CD14-positive monocyte (primary cell): ENCODE data around the gene ARFGAP2. TPM values are rescaled to one million over a fixed set of nuclear protein-coding genes. Genes with fewer than 3 reads are reported as not detected.

Source experiments
- DNase-seq, 3 donors: peaks; one replicate each; pipeline ENCODE4 v3.0.0-alpha.2; 2011 to 2022
- H2AFZ ChIP-seq: 2 replicates; pipeline ENCODE4 v1.6.0; 2012; ENCODE audit warnings: mild to moderate bottlenecking, low read depth, low read length, inconsistent platforms; ENCODE audit not compliant: insufficient read depth, poor library complexity, severe bottlenecking
- H3K27ac ChIP-seq, 2 donors: 1 replicate in 1 of 2; 2 replicates in 1 of 2; pipeline ENCODE4 v1.5.1; 2012 to 2013; ENCODE audit warnings: low read length in 2 of 2, control low read depth in 1 of 2, inconsistent platforms in 1 of 2, low read depth in 1 of 2, mild to moderate bottlenecking in 1 of 2
- H3K27me3 ChIP-seq, 2 donors: one replicate each; pipeline versions ENCODE4 v1.6.0 to v1.6.1; 2011 to 2013; ENCODE audit warnings: low read length in 2 of 2; ENCODE audit not compliant: control insufficient read depth in 2 of 2, insufficient read depth in 2 of 2
- H3K36me3 ChIP-seq, 2 donors: replicated peaks in 1 of 2; 1 replicate in 1 of 2; 2 replicates in 1 of 2; pipeline versions ENCODE4 v1.5.1 to v1.6.1; 2012 to 2013; ENCODE audit warnings: low read length in 2 of 2, control low read depth in 1 of 2, inconsistent platforms in 1 of 2, mild to moderate bottlenecking in 1 of 2; ENCODE audit not compliant: insufficient read depth in 2 of 2, control insufficient read depth in 1 of 2
- H3K4me1 ChIP-seq, 2 donors: 1 replicate in 1 of 2; 2 replicates in 1 of 2; pipeline versions ENCODE4 v1.5.1 to v1.6.1; 2012 to 2013; ENCODE audit warnings: low read length in 2 of 2, control low read depth in 1 of 2, inconsistent platforms in 1 of 2, mild to moderate bottlenecking in 1 of 2, moderate library complexity in 1 of 2; ENCODE audit not compliant: insufficient read depth in 2 of 2, control insufficient read depth in 1 of 2
- H3K4me2 ChIP-seq: replicated peaks from 2 replicates; pipeline ENCODE3; 2012; ENCODE audit warnings: low read length, moderate library complexity, mild to moderate bottlenecking; ENCODE audit not compliant: poor library complexity, severe bottlenecking; ENCODE audit errors: extremely low read depth
- H3K4me3 ChIP-seq, 3 experiments: fragments of 200-600 bp in 1 of 3; sonication (generic) in 1 of 3; replicated peaks in 1 of 3; 1 replicate in 2 of 3; 2 replicates in 1 of 3; pipeline ENCODE4 v1.5.1; 2011 to 2013; ENCODE audit warnings: low read length in 3 of 3, mild to moderate bottlenecking in 3 of 3, control low read depth in 2 of 3, low read depth in 2 of 3, inconsistent platforms in 1 of 3, moderate library complexity in 1 of 3
- H3K79me2 ChIP-seq: 2 replicates; pipeline ENCODE4 v1.6.0; 2012; ENCODE audit warnings: mild to moderate bottlenecking, control low read depth, inconsistent platforms, low read length, moderate library complexity; ENCODE audit not compliant: insufficient read depth
- H3K9ac ChIP-seq: 2 replicates; pipeline ENCODE4 v1.6.0; 2017; ENCODE audit warnings: low read length, mild to moderate bottlenecking; ENCODE audit not compliant: insufficient read depth, poor library complexity, severe bottlenecking
- H3K9me3 ChIP-seq, 2 donors: replicated peaks in 1 of 2; 1 replicate in 1 of 2; 2 replicates in 1 of 2; pipeline versions ENCODE4 v1.5.1 to v1.6.1; 2012 to 2013; ENCODE audit warnings: low read length in 2 of 2, control low read depth in 1 of 2; ENCODE audit not compliant: control insufficient read depth in 1 of 2, insufficient read depth in 1 of 2
- H4K20me1 ChIP-seq: 2 replicates; pipeline ENCODE4 v1.6.0; 2012; ENCODE audit warnings: mild to moderate bottlenecking, low read length, control low read depth, moderate library complexity; ENCODE audit not compliant: insufficient read depth
- H3K27ac Mint-ChIP-seq, 7 donors: one replicate each; pipeline ENCODE4 v1.8.0; 2020; ENCODE audit warnings: mild to moderate bottlenecking in 7 of 7, mixed read lengths in 7 of 7, moderate library complexity in 6 of 7, inconsistent platforms in 2 of 7
- H3K27me3 Mint-ChIP-seq, 3 donors: one replicate each; pipeline ENCODE4 v1.8.0; 2021 to 2022; ENCODE audit warnings: low read depth in 3 of 3, mild to moderate bottlenecking in 3 of 3, mixed read lengths in 3 of 3, moderate library complexity in 3 of 3, inconsistent platforms in 1 of 3
- H3K36me3 Mint-ChIP-seq, 2 donors: one replicate each; pipeline ENCODE4 v1.8.0; 2020; ENCODE audit warnings: mixed read lengths in 2 of 2, inconsistent platforms in 1 of 2, mild to moderate bottlenecking in 1 of 2
- H3K4me1 Mint-ChIP-seq: one replicate; pipeline ENCODE4 v1.8.0; 2020; ENCODE audit warnings: mild to moderate bottlenecking, mixed read lengths
- H3K4me3 Mint-ChIP-seq, 2 donors: one replicate each; pipeline ENCODE4 v1.8.0; 2020; ENCODE audit warnings: mild to moderate bottlenecking in 2 of 2, mixed read lengths in 2 of 2, moderate library complexity in 1 of 2
- H3K9me3 Mint-ChIP-seq, 7 donors: one replicate each; pipeline ENCODE4 v1.8.0; 2020 to 2022; ENCODE audit warnings: mixed read lengths in 7 of 7, mild to moderate bottlenecking in 6 of 7, moderate library complexity in 6 of 7, inconsistent platforms in 2 of 7
- WGBS: methylation state at CpG from one replicate; pipeline ENCODE4 v1.1.5; 2013; ENCODE audit warnings: missing lambda C conversion rate; ENCODE audit not compliant: insufficient coverage; 5-methylcytosine and 5-hydroxymethylcytosine counted together
- intact Hi-C, 2 donors: fragments of 100-400 bp; cut with micrococcal nuclease; formaldehyde crosslinking; loops; one replicate each; pipeline versions ENCODE4 v1.15.0 to v1.15.1; 2023
- polyA plus RNA-seq, 3 donors: library from polyadenylated mRNA; depleted of rRNA in 1 of 3; unstranded in 2 of 3; stranded (reverse) in 1 of 3; fragments of 300-500 nt in 2 of 3; fragments of >200 nt in 1 of 3; fragmentation: Illumina TruSeq in 2 of 3; gene quantifications; 1 replicate in 2 of 3; 2 replicates in 1 of 3; pipeline ENCODE4 v1.2.3, GENCODE V29; 2012 to 2021
- TF ChIP-seq, protein P1 (sequence below): fragments of 200-600 bp; IDR thresholded peaks from one replicate; pipeline ENCODE4 v1.8.0; 2022; ENCODE audit warnings: antibody characterized with exemption, mild to moderate bottlenecking

Gene ARFGAP2
- polyA plus RNA-seq, 3 donors: 59.7 to 129 (median 61.0) TPM

DNA sequence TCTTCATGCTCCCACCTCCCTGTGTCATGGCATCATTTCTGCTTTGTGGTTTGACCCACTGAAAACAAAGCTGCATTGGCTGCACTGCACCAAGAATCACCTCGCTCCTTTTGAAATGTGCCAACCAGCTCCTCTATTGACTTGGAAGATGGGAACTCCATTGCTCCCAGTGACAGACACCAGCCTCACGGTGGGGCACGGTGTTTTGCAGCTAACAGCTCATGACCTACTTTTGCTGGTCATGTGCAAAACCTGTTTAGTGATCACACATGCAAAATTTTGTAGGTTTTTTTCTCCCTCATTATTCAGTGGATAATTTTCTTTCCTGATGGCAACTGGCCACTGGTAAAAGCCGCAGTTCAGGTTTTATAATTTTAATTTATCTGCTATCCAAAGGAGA is 36.8 kb downstream of the ARFGAP2 start:
- TF ChIP-seq, protein P1, sequence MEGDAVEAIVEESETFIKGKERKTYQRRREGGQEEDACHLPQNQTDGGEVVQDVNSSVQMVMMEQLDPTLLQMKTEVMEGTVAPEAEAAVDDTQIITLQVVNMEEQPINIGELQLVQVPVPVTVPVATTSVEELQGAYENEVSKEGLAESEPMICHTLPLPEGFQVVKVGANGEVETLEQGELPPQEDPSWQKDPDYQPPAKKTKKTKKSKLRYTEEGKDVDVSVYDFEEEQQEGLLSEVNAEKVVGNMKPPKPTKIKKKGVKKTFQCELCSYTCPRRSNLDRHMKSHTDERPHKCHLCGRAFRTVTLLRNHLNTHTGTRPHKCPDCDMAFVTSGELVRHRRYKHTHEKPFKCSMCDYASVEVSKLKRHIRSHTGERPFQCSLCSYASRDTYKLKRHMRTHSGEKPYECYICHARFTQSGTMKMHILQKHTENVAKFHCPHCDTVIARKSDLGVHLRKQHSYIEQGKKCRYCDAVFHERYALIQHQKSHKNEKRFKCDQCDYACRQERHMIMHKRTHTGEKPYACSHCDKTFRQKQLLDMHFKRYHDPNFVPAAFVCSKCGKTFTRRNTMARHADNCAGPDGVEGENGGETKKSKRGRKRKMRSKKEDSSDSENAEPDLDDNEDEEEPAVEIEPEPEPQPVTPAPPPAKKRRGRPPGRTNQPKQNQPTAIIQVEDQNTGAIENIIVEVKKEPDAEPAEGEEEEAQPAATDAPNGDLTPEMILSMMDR: no peak
- peaks cover 9 to 13% of the 10 kb centered on the region in 2 donors for H3K36me3 Mint-ChIP-seq
- Histone ChIP-seq H3K4me2 (no peak overlapping the region), H4K20me1 (no peaks in the 10 kb centered on the region), H2AFZ (no peak overlapping the region), H3K9me3 (no peaks in the 10 kb centered on the region), H3K27me3 (no peaks in the 10 kb centered on the region), H3K4me3 (no peak overlapping the region), H3K27ac (no peak overlapping the region), H3K36me3 (no peaks in the 10 kb centered on the region), H3K9ac (no peak overlapping the region), H3K4me1 (no peaks in the 10 kb centered on the region), H3K79me2 (no peaks in the 10 kb centered on the region)
- no peak overlapping the region for H3K4me3 Mint-ChIP-seq
- WGBS: 89% methylated on average over 3 of the region's 4 CpGs
- H3K27me3 Mint-ChIP-seq: no peaks in the 10 kb centered on the region
- intact Hi-C loops: no loop called here
- peaks cover 4% of the 10 kb centered on the region for H3K4me1 Mint-ChIP-seq
- peaks cover 0 to 2% (median 0%) of the 10 kb centered on the region in 7 donors for H3K9me3 Mint-ChIP-seq
- no peak overlapping the region for H3K27ac Mint-ChIP-seq
- DNase-seq: no peak

DNA sequence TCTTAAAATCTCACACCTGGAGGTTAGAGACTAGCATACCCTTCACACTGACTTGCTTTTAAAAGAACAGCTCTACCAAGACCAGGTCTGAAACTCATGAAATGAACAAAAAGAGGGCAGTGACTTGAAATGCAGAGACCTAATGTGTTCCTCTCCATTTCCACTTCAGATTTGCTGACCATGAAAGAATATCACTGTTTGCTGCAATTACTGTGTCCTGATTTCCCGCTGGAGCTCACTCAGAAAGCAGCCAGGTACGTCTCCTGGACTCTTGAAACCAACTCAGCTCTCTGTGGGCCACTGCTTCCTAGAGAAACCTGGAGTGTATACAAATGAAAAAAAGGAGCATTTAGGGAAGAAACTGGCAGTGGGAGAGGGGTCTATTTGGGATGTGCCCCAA is 39.2 kb downstream of the ARFGAP2 start:
- DNase-seq: no peak
- Histone ChIP-seq H3K4me3 (no peak overlapping the region), H2AFZ (no peak overlapping the region), H3K79me2 (no peaks in the 10 kb centered on the region), H3K36me3 (no peaks in the 10 kb centered on the region), H3K9ac (no peak overlapping the region), H3K4me2 (no peak overlapping the region), H3K27me3 (no peaks in the 10 kb centered on the region), H4K20me1 (no peaks in the 10 kb centered on the region), H3K9me3 (no peaks in the 10 kb centered on the region), H3K4me1 (no peaks in the 10 kb centered on the region), H3K27ac (no peak overlapping the region)
- H3K36me3 Mint-ChIP-seq: peaks cover 9 to 12% of the 10 kb centered on the region in 2 donors
- WGBS: 93% methylated on average over 2 of the region's 2 CpGs
- no peaks in the 10 kb centered on the region for H3K27me3 Mint-ChIP-seq
- peaks cover 0 to 2% (median 0%) of the 10 kb centered on the region in 7 donors for H3K9me3 Mint-ChIP-seq
- TF ChIP-seq, protein P1: no peak
- H3K4me3 Mint-ChIP-seq: no peak overlapping the region
- intact Hi-C loops: no loop called here
- no peak overlapping the region for H3K27ac Mint-ChIP-seq
- peaks cover 4% of the 10 kb centered on the region for H3K4me1 Mint-ChIP-seq
